Daoy (cell line): ENCODE measurements around the gene IFT43. TPM values are rescaled to one million over a fixed set of nuclear protein-coding genes. Genes with fewer than 3 reads are reported as not detected.

ENCODE experiments used
- DNase-seq: peaks from one replicate; pipeline ENCODE4 v3.0.0-alpha.2; 2015; ENCODE audit warnings: low read depth
- total RNA-seq: library from RNA; depleted of rRNA; stranded (reverse); fragments of >200 nt; shearing (Covaris generic); gene quantifications from 2 replicates; pipeline ENCODE4 v1.2.3, GENCODE V29; 2014

Gene IFT43
- total RNA-seq, 1 experiment from 2014 or later: 41.5 TPM

DNA sequence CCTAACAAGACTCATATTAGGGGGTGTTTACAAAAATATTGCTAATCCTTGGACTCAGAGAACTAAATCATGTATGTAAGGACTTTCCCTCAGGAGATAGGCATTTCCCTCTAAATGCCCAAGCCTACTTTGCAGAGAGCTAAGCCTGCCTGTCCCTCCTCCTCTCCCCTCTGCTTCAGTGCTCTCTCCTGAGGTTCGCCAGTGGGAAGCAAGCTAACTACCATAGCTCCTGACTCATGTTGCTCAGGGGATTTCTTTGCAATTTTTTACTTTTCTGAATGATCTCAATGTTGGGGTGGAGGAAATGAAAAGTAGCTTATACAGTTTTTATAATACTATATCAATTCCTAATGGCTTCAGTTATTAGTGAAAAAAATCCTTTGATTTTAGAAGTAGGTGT lies 29.6 kb downstream of the IFT43 start:
- DNase-seq: peak; percentile 29

DNA sequence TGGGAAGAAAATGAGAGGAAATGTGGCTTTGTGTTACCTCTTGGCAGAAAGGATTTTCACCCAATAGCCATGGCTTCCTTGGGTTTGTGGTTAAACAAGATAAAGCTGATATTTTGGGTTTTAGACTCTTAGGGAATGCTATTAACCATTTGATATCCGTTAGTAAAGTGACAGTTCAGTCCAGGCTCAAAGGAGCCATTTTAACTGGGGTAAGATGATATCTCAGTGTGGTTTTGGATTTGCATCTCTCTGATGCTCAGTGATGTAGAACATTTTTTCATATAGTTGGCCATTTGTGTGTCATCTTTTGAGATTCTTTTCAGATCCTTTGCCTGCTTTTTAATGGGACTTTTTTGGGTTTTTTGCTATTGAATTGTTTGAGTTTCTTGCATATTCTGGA lies 30.1 kb downstream of the IFT43 start:
- DNase-seq: peak; percentile 11

DNA sequence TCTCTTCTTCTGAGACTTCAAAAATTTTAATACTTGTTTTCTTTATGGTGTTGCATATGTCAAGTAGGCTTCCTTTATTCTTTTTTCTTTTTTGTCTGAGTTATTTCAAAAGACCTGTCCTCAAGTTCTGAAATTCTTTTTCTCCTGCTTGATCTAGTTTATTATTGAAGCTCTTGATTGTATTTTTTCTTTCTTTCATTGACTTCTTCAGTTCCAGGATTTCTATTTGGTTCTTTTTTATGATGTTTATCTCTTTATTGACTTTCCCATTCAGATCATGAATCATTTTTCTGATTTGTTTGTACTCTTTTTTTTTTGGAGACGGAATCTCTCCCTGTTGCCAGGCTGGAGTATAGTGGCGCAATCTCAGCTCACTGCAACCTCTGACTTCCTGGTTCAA lies 34.1 kb downstream of the IFT43 start:
- no peak for DNase-seq

DNA sequence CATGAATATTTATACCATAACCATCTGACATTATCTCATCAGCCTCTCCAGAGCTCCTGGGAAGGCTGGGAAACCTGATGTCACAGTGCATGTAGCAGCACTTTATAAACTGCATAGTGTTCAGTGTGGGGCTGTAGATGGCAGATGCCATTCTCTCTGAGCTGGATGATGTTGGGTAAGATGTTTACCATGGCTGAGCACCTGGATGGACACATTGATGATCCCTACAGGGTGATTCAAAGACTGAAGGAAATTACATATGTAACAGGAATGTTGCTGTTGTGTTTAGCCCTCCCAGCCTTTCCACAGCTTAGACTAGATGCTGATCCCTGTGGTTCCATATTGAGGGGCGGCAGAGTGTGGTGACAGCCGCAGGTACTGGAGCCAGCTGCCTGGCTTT lies 37.4 kb downstream of the IFT43 start:
- DNase-seq: no peak

DNA sequence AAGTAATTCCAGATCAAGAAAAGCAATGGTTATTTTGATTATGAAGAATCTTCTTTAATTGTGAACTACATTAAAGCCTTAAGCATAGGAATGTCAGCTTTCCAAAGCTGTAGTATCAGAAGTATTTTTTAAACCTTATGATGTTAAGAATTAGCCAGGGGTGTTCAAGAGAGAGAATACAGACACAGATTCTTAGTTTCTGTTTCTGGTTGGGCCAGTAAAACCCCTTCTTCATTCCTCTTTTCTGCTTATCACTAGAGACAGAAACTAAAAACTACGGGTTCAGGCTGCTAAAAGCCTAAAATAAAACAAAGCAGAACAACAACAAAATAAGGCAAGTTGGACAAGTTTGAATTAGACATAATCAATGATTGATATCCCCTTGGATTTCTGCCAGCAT lies 38.2 kb downstream of the IFT43 start:
- no peak for DNase-seq

DNA sequence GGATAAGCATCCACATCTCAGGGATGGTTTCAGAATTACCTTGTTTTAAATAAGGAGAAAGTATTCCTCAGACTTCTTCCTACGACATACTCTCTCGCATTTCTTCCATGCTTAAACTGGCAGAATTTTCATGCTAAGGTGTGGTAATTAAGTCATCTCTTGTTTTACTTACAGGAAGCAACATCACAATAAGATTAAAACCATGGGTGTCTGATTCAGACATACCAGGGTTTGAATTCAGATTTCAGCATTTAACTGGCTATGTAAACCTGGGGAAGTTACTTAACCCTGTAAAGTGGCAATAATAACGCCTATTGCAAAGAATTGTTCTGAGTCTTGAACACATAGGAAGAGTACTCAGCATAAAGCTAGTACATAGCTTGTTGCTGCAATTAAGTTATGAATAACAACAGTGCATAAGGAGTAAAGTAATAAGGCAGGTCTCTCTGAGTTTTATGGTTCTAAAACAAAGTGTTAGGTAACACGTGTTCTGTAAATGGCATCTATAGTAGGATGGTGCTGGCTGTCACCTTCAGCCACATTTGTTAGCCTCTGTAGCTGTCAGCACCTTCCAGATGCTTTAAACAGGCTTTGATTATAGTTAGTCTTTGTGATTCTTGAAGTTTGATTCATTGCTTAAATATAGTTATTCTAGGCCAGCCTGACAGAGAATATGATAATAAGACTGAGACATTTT lies 38.8 kb downstream of the IFT43 start:
- DNase-seq: no peak

DNA sequence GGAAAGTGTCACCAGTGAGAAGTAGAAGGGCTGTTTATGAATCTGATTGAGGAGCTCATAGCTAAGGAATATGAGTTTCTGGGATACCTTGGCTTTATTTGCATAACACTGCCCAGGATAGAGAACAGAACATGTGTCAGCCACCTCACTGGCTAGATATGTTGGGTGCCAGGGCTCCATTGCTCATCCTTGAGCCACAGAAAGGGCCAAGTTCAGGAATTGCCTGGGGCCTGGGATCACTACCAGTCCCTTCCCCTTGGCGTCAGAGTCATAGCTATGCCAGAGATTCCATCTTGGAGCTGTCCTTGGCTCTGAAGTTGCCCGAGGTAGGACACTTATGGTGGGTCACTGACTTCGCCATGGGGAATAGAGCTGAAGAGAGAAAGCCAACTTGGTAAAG lies 49.0 kb downstream of the IFT43 start:
- DNase-seq: no peak

DNA sequence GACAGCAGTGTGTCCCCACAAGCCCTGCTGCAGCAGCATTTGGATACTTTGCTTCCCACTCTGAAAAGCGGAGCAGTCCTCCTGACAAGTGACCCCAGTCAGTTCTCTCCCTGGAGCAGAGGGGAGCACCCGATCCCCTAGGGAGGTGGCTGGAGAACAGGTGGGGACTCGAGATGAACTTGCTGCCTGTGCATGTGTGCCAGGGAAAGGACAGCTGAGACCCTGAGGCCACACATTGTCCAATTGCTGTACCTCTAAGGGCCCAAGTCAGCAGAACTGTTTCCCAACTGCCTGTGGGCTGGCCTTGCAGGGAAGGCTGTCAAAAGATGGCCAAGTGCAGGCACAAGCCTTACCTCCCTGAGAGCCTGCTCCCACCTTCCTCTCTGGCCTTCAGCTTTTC lies 55.1 kb downstream of the IFT43 start:
- DNase-seq: no peak

DNA sequence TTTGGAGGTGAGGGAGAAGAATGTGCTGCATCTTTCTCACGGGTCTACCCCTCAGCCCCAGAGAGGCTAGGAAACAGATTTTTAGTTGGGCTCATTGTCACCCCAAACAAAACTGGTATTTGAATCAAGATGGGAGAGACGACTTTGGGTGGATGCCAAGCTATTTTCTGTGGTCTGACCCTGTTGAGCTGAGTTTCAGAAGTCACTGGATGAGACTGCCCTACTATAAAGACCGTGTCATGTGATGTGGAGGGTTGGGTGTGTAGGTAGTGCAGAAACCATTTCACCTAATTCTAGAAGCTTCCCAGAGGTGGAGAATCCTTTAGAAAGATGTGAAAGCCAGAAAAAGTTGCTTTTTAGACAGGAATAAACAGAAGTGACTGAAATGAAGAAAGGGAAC lies 60.2 kb downstream of the IFT43 start:
- no peak for DNase-seq

DNA sequence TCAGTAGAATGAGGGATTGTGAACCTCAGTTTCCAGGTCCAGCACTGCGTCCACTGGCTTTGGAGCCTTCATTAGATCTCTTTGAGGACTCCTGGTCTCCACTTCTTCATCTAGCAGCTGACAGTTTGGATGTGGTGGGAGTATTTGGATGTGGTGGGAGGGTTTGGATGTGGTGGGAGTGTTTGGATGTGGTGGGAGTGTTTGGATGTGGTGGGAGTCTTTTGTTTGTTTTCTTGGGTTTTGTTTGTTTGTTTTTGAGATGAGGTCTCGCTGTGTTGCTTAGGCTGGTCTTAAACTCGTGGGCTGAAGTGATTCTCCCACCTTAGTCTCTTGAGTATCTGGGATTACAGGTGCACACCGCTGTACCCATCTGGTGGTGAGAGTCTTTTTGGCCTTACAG lies 64.7 kb downstream of the IFT43 start:
- DNase-seq: no peak

DNA sequence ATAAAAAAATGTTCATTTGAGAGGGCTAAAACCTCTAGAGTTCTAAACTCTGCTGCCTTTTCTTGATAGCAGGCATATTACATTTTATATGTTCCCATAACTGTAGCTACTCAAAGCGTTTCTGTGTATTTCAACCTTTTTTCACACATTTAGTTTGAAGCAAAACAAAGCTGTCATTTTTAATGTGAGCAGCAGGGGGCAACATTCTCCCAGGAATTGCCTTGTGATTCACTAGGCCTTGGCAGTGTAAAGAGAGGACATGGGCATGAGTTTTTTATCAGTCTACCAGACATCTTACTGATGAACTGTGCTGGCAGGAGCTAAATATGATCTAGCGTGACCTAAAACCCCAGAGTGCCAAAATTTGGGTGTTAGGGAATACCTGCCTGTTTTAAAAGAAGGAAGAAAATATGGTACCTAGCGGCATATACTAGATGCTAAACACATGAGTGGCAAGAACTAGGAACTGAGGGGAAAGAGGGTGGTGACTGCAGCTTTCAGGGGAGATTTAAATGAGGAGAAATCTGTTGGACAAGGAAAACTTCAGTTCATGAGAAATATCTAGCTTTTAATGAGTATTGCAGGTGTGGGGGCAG lies 65.3 kb downstream of the IFT43 start:
- DNase-seq: peak; percentile 52

DNA sequence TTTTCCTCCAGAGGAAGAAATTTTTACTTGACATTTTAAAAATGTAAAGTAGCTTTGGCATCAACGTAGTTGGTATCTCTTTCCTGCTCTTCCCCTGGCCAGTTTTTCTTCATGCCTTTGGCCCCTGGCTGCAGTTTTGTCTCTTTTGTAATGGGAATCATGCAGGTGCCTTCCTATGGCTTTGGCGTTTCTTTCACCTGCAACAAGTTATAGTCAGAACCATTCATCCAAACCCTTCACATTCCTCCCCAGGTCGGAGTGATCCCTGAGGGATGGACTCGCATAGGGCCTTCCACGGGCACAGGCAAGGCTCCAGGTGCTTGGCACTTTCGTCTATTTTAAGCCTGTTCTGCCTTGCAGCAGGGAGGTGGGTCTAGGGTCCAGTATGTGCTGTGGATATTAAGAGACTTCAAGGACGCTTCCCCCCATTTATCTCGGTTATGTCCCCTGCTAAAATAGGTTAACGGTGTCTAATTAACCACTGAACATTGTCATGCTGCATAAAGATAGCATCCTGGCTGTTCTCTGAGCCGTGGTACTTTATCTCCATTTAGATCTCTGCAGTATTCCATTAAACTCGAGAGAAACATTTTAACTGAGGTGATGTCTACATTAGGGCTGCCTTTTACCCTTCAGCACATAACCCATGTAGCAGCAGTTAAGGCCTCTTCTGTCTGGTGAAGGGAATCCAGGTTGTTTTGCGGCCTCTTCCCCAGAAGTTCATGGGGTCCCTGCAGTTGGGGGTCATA lies 66.3 kb downstream of the IFT43 start:
- no peak for DNase-seq

DNA sequence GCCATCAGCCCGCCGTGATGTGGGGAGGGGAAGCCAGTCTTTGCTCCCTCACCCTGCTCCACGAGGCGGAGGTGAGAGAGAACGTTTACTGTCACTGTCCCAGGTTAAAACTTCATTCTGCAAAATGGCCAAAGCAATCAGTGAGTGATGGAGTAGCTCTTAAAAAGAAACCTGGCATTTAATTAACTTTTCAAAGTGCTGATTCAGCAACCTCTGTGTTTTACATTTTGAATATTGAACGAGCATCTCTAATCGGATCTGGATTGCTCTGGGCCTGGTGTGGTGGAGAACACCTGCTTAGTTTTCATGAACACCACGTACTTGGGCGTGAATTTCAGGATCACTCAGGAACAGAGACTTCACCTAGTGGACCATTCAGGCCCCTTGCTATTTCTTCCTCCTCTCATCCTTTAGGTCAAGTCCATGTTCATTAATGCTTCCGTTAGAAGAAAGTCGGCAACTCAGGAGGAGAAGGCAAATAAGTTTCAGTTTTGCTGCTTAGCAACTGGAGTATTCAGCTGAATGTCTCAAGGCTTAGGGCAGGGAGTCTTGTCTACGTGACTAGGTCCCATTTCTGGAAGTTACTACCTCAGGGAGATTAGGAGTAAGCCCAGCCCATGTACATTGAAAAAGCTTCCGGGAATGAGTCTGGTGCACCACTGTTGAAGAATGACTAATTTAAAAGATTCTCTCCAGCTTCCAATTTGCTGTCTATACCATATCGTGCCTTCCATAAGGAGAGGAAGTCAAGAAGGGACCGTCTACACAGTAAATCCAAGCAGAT lies 68.2 kb downstream of the IFT43 start:
- DNase-seq: no peak

DNA sequence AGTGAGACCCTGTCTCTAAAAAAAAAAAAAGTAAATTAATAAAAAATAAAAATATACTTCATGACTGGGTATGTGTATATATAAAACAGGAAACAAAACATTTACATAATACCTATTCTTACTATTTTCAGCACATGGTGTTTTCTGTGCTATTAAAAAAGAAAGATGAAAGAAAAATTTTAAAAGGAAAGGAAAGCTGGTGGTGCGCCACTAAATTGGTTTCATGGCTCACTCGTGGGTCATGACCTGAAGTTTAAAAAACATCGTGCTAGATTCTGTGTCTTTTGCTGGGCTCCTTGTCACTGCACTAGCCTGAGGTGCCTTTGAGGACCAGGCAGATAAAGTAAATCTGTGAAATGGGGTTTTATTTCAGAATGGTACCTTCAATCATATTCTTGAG lies 69.8 kb downstream of the IFT43 start:
- no peak for DNase-seq

DNA sequence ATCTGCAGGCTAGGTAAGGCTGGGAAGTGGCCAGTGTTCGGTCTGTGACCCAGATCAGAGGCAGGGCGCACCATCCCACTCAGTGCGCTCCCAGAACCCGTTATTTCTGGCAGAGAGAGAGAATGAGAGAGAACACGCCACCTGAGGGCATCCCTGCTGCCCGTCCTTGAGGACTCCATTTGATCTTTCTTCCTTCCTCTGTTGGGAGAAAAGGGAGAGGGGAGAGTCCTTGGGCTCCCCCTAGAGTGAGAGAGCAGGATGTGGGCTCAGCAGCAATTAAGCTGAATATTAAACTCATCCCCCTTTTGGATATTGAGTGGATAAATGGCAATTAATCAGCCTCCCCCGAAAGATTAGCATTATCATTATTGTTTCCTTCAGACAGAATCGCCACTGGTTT lies 70.6 kb downstream of the IFT43 start:
- DNase-seq: peak; percentile 12

DNA sequence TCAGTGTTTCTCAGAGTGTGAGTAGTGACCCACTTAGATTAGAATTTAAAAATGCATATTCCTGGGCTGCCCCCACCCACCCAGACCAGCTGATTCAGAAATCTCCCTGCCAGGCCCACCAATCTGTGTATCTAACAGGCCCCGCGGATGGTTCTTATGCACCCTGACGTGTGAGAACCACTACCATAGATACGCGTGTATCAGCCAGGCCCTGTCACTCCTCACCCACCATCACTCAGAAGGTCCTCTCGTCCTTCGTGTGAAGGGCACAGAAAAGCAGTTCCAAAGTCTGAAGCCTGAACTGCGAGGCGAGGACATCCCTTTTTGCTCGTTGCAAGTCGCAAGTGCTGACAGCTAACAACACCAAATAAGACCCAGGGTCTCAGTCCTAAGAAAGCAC lies 72.4 kb downstream of the IFT43 start:
- DNase-seq: no peak

DNA sequence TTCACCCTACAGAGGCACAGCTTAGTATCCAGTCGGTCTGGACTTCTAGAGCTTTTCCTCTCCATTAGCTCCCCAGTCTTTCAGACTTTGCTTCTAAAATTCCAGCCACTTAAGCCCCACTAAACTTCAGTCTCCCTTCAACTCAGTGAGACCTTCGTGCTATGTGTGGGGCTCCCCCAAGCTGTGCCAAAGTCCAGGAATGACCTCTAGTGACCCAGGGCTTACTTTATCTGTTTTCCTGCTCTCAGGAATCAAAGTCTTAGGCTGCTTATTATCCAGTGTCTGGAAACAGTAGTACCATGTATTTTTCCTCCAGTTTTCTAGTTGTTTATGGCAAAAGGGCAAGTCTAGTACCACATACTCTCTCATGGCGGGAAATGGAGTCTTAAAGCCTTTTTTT lies 77.8 kb downstream of the IFT43 start:
- no peak for DNase-seq

DNA sequence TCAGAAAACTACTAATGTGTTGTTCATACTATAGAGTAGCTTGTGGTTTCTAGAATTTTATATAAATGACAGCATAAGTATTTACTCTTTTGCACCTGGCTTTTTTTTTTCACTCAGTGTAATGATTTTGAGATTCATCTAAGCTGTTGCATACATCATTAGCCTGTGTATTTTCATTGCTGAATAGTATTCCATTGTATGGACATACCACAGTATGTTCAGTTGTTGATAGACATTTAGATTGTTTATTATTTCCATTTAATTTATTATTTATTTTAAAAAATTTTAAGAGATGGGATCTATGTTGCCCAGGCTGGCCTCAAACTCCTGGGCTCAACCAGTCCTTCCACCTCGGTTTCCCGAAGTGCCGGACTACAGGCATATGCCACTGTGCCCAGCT lies 80.0 kb downstream of the IFT43 start:
- no peak for DNase-seq

DNA sequence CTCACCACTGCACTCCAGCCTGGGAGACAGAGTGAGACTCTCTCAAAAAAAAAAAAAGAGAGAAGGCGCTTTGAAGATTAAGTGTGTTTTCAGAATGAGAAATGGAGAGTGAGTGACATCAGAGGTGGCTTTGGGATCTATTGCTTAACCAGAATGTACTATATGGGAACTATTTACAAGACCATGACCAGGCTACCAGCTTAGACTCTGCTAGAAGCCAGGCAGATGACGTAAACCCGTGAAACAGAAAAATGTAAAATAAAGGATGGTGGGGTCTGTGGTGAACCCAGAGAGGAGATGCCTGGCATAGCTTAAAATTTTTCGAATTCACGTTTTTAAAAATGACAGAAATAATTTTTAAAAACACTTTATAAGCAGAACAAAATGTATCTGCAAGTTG lies 82.0 kb downstream of the IFT43 start:
- no peak for DNase-seq

DNA sequence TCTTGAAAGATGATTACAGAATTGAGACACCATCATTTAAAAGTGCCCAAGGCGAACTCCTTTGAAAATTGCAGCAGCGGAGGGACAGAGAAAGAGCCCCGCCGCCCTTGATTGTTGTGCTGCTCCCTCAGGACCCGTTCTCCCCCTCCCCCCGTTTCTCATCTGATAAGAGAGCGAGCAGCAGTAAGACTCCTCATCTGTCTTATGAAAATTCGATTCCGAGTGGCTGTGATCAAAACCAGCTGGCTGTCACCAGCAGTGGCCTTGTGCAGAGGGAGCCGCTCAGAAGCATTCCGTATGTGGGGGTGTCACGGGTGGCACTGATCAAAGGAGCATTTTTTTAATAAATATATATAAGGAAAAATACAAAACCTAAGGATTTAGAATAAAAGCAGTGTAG lies 88.2 kb downstream of the IFT43 start:
- no peak for DNase-seq

DNA sequence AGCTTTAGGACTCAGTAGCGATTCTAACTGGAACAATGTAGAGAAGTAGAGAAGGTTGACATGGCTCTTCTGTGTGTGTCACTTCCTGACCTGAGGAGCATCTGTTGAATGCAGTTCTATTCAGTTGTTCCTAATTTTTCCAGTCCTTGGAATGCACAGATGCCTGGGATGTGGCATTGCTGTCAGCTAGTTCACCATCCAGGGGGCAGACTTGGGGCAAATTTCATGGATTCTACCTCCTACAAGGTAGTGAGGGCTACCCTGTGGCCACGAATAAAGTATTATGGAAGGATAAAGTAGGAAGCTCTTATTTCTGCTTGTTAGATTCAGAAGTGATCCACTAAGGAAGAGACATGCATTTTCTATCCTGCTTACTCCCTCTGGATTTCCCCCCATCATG lies 91.8 kb downstream of the IFT43 start:
- DNase-seq: no peak

DNA sequence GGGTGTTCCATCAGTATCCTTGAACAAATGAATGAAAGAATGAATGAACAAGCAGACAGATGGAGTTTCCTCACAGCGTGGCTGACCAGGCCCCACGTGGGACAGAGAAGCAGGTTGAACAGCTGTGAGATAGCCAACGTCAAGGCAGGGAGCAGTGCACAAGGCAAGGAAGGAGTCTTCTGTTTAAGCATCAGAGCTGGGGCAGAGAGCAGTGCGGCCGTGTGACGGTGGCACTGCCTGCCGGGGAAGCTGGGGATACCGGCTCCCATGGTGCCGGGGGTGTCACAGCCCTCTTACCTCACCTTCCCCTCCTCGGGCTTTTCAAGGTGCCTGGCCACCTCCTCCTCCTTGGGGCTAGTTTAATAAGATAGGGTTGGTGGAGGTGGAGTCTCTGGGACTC lies 92.9 kb downstream of the IFT43 start:
- DNase-seq: no peak

DNA sequence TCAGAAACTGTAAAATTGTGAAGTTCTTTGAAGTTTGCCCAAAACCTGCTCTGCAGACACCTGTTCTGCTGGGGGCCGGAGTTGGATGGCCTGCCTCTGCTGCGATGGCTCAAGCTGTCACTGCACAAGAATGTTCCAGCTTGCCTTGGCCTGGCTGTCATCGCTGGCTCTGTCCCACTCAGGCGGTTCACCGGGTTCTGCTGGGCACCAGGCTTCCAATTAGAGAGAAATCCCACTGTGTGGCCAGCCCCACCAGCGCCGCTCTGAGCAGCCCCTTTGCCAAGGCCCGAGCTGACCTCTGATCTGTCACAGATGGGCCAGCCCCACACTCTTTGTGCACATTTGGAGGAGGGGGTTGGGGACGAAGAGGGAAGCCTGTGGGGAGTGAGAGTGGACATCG lies 94.5 kb downstream of the IFT43 start:
- no peak for DNase-seq
